ENCODE data around the gene EIF5.

Gene EIF5

DNA sequence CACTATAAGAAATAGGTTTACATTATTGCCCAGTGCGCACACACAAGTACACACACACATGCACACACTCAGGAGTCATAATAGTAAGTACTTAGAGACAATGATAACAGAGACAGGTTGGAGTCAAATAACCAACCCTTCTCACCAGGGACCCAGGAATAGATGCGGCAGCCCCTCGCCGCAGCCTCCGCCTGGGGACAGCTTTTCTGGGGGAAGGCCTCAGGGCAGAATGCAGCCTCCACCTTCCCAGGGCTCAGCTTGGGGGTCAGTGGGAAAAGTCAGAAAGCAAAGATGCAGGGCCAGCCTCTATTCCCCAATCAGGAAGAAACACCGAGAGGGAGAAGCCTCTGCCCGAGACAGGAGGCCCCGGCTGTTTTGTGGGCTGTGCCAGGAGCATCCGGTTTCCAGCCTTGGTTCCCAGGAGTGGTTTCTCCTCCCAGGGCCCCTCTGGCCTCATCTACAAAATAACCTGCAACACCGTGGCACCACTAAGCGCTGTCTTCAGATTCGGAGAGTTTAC lies 23.4 kb upstream of the EIF5 start:
- DNase-seq = no peak

DNA sequence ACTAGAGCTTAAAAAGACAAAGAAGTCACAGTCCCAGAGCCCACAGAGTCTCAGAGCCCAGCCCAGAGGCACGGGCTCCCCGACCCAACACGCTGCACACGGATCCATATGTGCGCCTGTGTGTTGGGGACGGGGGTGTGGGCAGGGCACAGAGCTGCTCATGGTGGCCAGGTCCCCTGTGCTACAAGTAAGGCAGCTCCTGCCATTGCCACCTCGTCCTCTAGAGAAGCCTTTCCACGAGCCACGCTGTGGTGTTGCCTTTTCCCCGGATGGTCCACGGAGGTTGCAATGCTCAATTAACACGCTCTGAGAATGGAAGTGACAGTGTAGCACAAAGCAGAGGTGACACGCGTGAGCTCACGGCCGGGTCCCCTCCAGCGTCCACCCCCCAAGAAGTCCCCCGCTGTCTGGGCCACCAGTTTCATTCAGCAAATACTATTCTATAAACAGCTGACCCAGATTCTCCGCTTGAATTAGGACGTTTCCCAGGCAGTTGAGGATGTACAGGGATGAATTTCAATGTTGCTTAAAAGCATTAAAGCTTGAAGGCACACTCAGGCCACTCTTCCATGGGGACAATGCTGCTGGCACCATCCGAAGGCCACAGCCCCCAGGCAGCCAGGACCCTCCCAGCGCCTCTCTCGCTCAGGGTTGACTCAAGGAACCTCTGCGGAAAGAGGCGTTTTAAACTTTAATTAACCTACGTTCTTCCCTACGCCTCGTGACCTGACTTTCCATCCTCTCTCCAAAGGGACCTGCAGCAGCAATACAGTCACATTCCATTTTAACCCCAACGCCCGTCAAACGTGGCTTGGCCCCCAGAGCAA lies 22.7 kb upstream of the EIF5 start:
- no peak for DNase-seq

DNA sequence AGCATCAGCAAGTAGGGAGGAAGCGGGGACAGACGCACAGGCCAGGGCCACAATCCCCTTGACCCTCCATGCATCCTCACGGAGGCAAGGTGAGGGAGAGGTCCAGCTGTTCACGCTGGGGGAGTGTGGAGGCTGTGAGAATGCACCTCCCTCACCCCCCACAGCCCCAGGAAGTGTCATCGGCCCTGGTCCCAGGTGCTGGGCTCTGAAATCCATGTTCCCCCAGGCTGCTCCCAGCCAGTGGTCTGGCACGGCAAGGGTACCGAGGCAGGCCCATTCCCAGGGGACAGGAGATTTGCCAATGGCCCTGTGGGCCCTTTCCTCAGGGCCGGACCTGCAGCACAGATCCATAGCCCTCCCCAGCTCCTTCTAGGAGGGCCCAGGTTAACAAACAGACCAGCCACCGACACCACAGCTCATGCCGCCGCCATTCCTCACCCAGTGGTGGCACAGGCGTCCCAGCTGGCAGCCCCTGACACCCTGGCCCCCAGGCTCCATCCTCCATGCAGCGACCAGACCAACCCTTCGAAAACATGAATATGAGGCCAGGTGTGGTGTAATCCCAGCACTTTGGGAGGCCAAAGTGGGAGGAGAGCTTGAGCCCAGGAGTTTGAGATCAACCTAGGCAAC lies 21.9 kb upstream of the EIF5 start:
- DNase-seq = no peak

DNA sequence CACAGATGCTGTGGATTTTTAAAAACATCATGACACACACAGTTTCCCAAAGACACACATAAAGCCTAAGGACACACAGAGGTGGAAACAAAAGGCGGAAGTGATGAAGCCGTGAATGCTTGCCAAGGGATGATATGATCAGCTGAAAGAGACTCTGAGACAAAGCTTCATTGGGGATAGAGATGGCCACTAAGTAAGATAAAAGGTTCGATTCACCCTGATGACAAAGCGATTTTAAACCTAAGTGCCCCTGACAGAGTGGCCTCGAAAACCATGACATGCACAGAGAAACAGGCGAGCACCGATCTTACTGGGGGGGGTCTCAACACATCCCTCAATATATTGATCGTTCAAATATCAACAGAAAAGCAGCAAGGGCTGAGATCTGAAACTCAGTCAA lies 20.3 kb upstream of the EIF5 start:
- DNase-seq = no peak

DNA sequence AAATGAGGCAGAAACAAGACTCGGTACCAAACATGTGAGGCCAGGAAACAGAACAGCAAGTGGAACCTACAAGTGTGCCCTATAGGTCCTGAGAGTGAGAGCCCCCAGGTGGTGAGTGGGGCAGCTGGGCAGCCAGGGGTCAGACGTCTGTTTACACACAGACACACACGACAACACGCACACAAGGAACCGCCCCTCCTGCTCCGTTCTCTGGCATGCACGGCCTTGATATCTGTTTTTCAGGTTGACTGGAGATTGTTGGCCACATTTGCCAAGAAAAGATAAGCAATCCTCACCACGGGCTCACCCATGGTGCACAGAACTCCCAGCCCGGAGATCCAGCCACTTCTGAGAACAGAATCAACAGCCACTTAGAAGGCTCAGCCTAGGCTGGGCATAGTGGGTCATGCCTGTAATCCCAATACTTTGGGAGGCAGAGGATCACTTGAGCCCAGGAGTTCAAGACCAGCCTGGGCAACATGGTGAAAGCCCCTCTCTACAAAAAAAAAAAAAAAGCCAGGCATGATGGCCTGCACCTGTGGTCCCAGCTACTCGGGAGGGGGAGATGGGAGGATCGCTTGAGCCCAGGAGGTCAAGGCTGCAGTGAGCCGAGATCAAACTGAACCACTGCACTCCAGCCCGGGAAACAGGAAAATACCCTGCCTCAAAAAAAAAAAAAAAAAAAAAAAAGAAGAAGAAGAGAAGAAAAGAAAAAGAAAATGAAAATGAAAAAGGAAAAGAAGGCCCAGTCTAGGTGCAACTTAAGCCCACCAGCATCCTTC lies 19.4 kb upstream of the EIF5 start:
- no peak for DNase-seq

DNA sequence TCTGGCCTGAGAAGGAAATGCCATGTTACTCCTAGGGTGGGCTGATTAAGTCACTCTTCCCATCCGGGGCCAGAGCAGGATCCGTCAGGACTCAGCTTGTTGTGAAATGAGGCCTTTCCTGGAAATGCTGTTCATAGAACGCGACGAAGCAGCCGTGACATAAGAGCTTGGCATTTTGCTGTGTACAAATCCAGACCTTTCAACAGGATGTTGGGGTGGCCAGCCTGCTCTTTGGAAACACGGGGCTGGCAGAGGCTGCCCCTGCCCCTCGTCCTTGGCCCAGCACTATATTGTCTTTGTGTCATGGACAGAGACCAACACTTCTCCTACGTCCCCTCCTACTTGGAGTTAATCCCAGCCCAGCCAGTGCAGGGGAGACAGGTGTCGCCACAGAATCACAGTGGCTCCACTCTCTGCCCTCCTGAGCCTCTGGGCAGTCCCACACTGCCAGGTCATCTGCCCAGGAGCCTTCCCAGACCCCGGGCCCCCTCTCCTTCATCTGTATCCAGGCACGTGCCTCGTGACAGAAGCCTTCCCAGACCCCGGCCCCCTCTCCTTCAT lies 18.6 kb upstream of the EIF5 start:
- no peak for DNase-seq

DNA sequence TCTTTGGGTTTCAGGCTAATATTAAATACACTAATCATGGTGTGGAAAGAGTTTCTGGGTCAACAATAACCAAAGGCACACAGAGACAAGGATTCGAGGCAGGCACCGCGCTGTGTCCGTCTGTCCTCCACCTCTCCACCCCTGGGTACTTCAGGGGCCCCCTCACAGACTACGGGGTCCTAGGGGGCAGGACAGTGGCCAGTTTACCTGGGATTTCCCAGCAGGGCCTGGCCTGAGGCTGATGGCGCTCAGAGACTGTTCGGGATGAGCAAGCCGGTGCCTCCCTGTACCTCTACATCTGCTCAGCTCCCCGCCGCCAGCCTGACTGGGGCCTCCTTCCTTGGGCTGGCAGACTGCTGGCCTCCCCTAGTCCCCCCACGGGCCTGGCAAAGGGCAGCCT lies 18.1 kb upstream of the EIF5 start:
- no peak for DNase-seq

DNA sequence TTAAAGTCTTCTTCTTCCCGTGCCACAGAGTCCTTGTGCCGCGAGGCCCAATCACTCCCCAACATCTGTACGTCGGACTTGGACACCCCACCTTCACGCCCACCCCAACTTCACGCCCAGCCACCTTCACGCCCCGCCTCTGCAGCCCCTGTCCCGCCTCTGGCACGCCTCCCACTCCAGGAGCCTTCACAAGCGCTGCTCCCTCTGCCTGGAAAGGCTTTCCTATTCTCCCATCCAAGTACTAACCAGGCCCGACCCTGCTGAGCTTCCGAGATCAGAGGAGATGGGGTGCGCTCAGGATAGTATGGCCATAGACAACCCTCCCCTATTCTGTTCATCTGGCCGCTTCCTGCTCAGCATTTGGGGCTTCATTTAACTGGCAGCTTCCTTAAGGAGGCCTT lies 17.3 kb upstream of the EIF5 start:
- DNase-seq = no peak

DNA sequence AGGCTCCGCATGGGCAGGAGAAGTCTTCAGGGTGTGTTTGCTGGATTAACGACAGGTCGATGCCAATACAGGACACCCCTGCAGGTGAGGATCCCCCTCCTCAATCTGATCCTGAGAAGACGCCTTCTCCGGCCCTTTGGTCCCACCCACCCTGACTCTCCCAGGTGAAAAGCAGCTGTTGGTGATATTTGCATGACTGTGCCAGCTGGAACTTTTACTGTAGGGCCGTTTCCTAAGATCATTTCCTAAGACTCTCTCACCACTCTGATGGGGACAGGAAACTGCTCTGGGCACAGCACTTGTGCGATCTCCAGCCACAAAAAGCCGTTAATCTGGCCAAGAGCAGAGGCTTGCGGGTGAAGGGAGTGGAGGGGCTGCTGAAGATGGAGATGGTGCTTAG lies 16.8 kb upstream of the EIF5 start:
- no peak for DNase-seq

DNA sequence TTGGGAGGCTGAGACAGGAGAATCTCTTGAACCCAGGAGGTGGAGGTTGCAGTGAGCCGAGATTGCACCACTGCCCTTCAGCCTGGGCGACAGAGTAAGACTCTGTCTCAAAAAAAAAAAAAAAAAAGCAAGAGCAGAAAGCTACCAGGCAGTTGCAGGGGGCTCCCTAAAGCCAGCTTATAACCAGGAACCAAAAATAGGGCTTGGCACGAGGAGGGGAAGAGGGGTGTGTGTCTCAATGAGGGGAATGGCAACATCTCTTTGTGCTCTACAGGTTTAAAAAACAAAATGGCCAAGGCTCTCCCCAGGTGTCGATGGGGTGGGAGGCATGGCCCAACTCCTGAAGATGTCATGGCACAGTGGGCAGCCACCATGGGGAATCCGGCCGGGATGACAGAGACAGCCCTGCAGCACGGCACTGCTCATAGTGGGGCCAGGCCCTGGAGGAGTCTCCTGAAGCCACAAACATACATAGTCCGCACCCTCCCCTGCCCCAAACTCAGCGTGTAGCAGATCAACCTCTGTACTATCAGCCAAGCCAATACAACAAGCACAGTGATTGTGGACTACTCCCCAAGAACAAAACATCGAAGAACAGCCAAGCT lies 16.0 kb upstream of the EIF5 start:
- no peak for DNase-seq

DNA sequence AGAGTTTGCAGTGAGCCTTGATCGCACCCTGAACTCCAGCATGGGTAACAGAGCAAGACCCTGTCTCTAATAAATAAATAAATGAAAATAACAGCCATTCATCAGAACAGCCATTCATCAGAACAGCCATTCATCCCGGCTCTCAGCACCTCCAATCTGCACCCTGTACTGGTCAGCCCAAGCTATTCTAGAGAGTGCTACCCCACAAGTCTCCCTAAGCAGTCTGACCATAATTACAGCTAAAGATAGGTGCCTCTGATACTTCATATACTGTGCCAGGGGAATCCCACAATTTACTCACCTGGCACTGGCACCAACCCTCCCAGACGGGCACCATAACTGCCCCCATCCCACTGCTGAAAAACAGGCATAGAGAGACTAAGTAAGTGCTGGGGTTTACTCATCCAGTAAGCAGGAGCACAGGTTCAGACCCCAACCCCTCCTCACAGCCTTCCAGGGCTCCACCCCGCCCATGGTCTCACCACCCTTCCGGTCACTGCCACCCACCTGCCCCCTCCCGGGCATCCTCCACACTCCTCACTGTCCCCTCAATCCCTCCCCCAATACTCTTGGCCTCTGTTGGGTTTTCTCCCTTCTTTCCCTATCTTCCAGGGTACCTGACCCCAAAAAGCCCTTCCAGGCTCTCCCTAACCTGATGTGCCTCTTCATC lies 15.2 kb upstream of the EIF5 start:
- DNase-seq = no peak

DNA sequence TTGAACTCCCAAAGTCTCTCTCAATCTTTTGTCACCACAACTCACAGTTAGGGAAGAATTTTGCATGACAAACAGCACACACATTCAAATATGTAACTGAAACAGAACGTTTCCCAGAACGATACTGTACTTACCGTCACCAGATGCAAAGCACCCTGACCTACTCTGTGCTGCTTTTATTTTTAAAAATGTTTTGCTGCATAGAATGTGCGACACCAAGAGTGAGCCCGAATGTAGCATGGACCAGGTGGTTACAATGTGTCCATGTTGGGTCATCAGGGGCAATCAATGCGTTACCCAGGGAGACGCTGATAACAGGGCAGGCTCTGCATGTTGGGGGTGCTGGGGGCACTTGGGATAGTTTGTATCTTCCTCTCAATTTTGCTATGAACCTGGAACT lies 14.6 kb upstream of the EIF5 start:
- DNase-seq = no peak

DNA sequence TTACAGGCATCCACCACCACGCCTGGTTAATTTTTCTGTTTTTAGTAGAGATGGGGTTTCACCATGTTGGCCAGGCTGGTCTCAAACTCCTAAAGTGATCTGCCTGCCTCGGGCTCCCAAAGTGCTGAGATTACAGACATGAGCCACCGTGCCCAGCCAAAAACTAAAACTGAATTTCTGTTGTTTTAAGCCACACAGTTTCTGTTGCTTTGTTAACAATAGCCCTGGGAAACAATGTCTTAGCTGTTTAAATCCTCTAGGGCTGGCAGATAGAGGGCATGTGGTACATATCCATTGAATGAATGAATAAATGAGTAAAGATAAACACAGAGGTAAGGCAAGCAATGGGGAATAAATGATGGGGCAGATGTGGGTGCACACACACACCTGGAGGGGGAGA lies 8.0 kb upstream of the EIF5 start:
- DNase-seq = no peak

DNA sequence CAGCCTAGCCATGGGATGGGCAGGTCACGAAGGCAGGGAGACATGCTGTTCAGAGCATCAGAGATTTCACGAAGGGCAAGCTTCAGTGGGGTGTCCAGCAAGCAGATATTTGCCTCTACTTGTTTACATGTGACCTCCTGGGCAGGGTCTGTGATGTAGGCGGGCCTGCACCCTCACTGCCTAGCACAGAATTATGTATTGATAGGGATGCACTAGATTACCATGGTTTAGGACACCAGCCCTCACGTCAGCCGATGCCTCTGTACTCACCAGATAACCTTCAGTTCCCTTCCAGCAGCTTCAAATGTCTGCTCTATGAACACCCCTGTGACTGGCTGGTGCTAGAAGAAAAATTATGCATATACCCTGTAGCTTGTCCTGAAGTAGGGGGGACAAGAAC lies 5.1 kb upstream of the EIF5 start:
- no peak for DNase-seq

DNA sequence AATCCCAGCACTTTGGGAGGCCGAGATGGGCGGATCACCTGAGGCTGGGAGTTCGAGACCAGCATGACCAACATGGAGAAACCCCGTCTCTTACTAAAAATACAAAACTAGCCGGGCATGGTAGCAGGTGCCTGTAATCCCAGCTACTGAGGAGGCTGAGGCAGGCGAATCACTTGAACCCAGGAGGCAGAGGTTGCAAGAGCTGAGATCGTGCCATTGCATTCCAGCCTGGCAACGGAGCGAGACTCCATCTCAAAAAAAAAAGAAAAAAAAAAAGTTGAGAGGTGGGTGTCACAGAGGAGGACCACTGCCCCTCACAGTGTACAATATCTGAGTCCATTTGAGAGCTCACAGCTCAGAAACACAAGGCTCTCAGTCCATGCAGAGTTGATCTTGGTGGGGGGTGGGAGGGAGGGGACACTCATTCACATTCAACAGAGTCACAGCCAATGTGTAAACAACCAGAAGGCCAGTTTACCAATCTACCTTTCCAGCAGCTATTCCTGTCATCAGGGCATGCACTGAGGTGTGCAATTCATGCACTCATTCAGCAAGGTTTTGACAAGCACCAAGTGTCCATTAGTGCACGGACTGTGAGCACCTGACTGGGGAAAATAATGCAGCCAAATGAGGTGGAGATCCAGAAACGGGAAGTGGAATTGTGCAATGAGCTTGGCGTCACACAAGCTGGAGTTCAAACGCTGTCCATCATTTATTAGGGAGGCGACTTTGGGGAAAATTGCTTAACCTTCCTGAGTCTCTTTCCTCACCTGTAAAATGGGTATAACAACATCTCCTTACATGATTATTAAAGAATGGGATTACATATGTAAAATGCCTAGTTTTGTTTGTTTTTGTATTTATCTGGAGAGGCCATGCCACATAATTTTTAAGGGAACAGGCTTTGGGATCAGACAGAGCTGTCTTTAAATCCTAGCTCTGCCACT lies 4.4 kb upstream of the EIF5 start:
- DNase-seq = no peak

DNA sequence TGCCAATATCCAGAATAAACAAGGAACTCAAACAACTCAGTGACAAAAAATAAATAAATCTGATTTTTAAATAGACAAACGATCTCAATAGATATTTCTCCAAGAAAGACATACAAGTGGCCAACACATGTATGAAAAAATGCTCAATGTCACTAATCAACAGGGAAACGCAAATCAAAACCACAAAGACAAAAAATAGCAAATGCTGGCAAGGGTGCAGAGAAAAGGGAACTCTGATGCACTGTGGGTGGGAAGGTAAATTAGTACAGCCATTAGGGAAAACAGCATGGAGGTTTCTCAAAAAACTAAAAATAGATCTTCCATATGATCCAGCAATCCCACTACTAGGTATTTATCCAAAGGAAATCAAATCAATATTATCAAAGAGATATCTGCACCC lies 3.5 kb upstream of the EIF5 start:
- DNase-seq = no peak

DNA sequence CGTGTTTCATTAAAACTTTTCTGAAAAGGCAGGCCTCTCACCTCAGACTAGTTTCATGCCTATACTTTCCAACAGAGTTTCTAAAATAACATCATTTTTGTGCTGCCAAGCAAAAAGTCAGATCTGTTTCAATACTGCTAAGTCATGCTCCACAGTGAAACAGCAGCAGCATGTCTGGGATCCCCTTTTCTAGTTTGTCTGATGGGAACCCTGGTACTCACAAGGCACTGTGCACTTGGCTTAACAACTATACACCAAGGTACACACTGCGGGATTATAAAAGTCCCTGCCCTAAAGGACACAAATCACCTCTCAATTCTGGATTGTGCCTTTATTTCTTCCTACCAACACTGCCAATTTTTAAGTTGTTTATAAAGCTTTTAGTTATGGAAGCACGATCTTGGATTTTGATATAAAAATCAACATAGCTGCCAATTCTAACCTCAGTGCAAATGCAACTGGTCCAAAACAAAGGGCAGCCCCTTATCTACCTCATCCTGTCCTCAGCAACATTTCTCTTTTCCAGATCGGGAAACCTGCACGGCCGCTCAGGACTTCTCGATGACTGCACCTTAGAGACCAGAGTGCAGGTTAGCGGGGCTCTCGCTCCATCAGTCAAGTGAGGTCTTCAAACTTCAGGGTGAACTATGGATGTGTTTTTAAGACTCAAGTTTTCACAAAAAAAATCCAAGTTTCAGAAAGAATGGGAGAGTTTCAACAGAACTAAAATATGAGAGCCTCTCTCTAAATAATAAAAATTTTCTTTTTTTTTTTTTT lies 1.7 kb upstream of the EIF5 start:
- DNase-seq = no peak

DNA sequence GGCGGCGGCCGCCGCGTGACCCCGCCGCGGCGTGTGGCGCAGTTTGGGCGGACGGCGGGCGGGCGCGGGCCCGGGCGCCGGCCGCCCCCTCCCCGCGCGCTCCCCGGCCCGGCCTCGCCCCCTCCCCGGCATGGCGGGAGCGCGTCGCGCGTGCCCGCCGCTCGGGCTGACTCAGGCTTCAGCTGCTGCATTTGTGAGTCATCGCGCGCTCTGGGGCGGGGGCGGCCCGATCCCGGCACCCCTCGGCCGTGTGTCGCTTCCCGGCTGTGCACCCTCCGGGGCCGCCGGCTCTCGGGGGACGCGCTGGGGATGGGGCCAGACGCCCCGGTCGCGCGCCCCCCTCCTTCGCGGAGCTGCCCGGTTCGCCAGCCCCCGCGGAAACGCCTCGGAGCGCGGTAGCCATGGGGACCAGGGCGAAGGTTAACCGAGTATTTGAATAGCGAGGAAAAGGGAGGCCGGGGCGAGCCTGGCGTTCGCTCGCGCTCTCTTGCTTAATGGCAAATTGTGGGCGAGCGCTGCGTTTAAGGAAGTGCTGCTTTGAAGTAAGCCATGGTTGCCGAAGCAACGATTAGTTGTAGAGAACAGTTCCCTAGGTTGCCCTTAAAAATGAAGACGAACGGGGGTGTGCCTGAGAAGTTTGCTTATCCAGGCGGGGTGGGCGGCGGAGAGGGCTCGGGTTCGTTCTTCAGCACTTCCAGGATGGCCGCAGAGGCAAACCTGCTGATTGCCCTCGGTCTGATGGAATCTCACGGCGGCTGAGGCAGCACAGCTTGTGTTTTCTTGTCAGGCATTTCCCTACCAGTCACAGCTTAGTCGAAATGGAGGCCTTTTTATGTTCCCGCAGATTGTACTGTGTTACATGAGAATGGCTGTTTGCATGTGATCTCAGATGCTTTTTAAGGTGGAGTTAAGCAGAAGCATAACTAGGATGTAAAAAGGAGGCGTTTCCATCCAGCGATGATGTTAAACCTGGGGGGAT lies 896 bp downstream of the EIF5 start:
- no peak for DNase-seq

DNA sequence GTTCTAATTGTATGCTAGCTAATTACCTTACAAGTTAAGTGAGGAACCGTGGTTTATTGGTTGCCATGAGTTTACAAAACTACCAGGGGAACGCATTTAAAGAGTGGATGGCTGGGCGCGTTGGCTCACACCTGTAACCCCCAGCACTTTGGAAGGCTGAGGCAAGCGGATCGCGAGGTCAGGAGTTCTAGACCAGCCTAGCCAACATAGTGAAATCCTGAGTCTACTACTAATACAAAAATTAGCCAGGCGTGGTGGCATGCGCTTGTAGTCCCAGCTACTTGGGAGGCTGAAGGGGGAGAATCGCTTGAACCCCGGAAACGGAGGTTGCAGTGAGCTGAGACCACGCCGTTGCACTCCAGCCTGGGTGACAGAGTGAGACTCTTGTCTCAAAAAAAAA lies 2.2 kb downstream of the EIF5 start:
- DNase-seq = no peak

All from NCI-H1694 (cell line).